HG03378 (cell line): ENCODE results near the gene PDZD7.

Experiments
- ATAC-seq: cut with Tn5 transposase; IDR thresholded peaks from one replicate; pipeline ENCODE4 v1.9.1; 2021; ENCODE audit warnings: mild to moderate bottlenecking, moderate library complexity; ENCODE audit not compliant: unreplicated experiment

Gene PDZD7

DNA sequence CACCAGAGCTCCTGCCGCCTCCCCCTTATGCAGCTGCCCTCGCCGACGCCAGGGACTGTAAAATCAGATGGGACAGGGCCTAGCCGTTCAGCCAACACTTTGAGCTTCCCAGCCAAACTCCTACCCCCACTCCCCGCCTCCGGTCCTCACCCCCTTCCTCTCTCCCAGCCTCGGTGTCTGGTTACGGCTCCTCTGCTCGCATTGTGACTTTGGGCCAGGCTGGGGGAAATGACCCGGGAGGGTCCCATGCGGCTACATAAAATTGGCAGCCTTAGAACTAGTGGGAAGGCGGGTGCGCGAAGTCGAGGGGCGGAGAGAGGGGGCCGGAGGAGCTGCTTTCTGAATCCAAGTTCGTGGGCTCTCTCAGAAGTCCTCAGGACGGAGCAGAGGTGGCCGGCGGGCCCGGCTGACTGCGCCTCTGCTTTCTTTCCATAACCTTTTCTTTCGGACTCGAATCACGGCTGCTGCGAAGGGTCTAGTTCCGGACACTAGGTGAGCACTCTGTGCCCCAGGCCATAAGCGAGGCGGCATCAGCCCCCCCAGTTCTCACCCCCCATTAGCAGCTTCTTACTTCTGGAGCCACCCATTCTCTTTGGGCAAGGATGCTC lies 30.8 kb upstream of the PDZD7 start, which contains the start of gene KAZALD1:
TSS of gene KAZALD1 (plus strand) at position 366 of the 608 bp plus-strand sequence. CDS start 604 bp downstream, outside the sequence.
- ATAC-seq = no peak

DNA sequence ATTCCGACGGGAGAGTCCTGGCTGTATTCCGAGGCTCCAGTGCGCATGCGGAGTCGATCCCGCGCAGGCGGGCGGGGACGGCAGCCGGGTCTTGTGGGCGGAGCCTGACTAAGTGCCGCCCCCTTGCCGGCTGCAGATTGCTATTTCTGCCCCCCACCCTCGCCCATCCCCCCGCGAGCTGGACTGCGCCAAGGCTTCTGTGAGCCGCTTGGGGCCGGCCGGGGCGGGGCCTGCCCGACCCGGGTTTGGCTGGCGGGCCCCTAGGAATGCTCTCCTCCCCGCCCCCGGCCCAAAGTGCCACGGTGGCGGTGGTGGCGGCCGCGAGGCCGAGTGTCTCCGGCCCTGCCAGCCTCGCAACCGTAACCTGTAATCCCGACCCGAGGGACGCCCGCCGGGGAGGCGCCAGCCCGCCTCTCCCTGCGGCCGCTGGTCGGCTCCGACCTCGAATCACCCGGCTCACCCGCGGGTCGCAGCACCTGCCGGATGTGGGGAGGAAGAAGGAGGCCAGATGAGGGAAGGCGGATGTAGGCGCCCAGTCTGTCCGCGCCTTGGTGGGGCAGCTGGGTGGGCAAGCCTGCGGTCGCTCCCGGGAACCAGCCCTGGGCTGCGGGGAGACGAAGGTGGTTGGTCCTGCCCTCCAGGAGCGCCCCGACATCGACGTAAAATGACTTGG lies 30.2 kb upstream of the PDZD7 start:
- ATAC-seq = peak; percentile 48

DNA sequence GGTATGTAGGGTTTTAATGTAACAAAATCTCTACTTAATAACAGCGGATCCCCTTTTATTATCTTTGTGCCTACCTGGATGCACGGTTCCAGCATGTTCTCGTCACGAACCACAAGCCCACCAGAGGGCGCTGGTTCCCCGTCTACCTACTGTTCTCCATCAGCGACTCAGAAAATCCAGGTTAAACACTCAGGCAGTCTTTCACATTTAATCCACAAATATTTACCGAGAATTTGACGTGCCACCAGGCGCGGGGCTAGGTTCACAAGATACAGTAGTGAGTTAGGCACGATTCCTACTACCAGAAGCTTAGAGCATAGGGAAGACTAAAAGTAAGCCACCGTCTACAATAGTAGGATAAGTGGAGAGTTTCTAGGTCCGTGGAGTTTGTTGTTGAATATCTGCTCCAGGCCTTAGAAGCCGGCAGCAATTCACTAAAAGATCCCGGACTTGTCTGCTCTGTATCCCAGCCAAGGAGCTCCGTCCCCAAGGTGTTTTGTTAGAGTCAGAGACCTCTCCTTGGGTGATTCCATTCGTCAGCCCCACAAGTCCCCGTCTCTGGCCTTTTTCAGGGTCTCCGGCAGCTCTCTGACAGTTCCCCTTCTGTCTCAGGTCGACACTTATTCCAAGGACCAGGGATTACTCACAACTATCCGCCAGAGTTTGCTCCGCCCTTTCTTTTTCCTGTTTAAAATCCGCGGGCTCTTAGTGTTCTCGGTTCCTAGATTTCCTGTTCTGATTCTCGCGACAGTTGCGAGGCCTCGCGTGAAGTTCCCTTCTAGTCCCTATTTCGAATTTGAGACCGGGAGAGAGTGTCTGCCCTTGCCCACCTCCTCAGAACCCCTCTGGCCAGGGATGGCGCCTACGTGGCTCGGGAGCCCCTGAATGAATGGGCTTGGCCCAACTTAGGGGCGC lies 29.4 kb upstream of the PDZD7 start:
- ATAC-seq = peak; percentile 45

DNA sequence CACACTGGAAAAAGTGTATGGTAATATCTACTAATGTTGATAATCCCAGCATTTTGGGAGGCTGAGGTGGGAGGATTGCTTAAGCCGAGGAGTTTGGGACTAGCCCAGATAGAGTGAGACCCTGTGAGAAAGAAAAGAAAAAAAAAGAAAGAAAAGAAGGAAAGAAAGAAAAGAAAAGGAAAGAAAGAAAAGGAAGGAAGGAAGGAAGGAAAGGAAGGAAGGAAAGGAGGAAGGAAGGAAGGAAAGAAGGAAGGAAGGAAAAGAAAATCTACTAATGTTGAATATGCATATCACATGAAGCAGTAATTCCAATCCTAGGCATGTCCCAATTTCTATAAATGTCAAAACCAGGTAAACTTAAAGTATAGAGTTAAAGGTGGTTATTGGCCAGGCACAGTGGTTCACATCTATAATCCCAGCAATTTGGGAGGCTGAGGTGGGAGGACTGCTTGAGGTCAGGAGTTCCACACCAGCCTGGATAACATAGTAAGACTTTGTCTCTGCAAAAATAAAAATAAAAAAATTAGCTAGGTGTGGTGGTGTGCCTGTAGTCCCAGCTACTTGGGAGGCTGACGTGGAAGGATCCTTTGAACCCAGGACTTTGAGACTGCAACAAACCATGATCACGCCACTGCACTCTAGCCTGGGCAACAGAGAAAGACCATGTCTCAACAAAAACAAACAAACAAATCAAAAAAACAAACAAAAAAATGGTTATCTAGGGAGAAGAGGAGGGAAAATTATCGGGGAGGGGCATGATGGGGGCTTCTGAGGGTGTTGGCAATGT lies 25.6 kb upstream of the PDZD7 start:
- ATAC-seq = no peak

DNA sequence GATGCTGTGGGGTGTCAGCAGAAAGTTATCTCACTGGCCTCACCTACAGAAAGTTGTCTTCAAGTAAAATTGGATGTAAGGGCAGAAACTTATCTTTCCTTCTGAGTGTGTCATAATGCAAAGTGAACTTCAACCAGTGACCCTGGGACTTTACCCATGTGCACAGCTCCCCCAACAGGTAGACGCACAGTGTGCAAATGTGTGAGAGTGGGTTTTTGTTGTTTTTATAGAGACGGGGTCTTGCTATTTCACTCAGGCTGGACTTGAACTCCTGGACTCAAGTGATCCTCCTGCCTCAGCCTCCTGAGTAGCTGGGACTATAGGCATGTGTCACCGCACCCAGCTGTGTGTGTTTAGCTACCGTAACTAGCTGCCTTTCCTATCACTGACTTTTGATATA lies 24.5 kb upstream of the PDZD7 start:
- no peak for ATAC-seq

DNA sequence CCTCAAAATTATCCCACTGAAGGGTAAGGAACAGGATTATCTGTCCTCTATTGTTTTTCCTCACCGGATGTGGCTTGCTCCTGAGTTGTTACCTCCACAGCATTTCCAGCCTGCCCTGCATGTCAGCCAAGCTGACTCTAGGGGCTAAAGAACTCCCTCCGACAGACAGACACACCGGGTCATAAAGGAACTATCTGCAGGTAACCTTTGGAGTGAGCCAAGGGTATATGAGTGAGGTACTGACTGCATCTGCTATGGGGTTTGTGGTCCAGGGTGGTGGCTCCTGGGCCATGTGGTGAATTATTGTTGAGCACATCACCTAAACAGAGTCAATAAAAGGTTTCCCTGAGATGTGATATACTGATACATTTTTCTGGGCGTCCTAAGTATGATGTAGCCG lies 23.9 kb upstream of the PDZD7 start:
- no peak for ATAC-seq

DNA sequence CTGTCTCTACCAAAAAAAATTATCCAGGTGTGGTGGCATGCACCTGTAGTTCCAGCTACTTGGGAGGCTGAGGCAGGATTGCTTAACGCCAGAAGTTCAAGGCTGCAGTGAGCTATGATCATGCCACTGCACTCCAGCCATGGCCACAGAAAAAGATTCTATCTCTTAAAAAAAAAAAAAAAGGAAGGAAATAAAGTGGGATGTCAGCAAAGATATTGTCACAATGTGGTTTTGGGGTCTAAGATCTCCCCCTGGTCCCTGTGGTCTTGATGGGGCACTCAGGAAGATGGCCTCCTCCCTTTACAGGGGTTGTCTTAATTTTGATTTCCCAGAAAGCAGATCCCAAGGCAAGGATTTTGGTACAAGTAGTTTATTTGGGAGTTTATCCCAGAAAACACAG lies 23.4 kb upstream of the PDZD7 start:
- ATAC-seq = no peak

DNA sequence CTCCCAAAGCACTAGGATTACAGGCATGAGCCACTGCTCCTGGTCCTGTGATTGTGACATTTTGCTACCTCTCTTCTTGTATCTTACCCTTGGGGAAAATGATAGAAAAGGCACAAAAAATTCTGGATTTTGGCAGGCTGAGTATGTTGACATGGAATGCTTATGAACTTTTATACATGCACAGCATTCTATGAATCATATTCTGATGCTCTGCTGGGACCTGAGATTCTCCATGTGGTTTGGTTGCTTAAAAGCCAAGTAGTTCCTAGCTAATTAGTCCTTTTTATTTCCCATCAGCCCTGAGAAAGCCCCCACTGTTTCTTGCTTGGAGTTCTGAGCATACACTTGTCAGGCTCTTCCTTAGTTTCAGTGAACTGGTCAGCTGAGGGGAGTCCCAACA lies 22.6 kb upstream of the PDZD7 start:
- ATAC-seq = no peak

DNA sequence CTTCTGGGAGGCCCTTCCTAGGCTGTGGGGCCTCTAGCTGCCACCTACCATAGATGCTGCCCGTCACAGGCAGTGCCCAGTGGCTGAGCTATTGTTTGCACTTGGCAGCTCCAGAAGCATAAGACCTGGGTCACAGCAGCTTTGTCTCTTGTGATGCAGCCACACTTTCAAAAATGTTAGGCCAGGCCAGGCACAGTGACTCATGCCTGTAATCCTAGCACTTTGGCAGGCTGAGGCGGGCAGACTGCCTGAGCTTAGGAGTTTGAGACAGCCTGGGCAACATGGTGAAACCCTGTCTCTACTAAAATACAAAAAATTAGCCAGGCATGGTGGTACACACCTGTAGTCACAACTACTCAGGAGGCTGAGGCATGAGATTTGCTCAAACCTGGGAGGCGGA lies 21.4 kb upstream of the PDZD7 start:
- no peak for ATAC-seq

DNA sequence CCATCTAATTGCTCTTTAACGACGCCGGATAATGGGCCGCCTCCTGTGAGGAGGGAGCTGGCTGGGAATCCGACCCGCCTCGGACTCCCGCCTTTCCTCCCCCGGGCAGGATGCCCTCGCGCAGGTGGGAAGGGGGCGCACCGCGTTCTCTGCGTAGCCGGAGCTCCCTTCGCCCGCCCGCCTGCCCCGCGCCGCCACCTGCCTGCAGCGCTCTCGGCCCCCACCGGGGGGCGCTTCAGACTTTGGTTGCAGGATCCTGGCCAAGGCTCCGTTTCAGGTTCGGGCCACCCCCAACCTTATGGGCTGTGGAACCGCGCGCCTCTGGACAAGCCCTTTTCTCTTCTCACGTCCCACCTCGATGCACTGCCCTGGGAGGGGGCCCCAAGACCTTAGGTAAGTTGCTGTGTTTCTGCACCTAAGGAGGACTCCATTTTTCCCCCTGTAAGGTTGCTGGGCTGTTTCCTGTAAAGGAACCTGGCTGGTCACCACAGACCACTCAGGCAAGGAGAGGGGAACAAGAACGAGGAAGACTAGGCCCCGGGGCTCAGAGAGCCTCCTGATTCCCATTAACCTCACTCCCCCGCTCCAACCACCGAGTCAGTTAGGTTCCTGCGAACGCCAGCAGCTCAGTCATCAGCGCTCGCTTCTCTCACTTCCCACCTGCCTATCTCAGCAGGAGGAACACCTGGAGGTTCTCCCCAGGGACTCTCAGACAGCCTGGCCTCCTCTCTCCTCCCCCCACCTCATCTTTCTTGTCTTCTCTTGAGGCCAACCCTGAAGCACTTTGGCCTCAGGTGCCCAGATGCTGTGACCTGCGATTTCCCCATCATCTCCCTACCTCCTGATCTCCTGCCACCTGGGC lies 19.5 kb upstream of the PDZD7 start:
- no peak for ATAC-seq

DNA sequence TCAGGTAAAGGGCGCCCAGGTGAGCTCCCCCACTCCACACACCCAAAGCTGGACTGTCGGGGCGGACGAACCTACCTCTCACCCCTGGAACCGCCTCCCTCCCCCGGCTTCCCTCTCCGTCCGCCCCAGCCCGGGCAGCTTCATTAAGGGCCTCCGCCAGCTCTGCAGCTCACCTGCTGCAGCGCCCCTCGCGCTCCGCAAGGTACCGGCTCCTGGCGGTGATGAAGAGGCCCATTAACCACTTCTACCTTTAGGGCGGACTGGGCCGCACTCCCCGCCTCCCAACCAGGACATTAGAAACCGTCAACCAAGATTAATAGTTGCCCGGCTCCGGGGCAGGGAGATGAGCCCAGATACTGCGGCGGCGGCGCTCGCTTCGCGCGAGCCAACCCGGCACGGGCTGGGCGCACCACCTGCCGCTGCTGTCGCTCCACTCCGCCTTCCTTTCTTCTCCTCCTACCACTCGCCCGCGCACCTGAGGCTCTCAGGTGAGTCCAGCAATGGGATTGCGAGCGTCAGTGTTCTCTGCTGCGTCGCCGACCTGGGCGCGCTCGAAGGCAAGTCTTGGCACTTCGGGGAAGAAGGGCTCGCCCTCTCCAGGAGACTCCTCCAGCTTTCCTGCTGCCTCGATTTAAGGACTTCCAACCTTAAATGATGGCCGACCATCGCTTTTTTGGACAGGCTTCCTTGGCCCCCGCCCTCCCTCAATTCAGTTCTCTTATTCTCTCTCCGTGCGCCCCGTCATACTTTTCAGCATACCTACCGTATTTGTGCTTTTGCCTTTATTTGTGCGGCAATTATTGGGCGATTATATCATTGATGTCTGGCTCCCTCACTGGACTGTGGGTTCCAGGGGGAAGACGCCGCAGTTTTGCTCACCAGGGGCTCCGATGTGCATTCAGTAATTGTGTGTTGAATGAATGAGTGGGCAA lies 17.3 kb upstream of the PDZD7 start:
- ATAC-seq = no peak

DNA sequence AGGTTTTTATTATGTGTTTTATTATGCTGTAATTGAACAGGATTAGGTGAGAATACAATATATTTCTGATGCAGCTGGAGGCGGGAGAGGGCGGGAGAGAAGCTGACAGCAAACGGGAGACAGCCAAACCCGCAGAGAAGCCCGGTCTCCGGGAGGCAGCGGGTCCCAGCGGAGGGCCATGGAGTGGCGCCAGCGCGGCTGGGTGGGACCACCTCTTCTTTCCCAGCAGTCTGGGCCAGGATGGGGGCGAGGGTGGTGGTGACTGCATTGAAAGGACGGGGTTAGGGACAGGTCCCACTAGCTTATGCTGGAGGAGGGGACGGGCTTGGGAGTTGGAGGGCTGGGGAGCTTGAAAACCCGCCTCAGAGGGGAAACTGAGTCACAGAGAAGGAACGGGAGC lies 16.3 kb upstream of the PDZD7 start:
- ATAC-seq = no peak

DNA sequence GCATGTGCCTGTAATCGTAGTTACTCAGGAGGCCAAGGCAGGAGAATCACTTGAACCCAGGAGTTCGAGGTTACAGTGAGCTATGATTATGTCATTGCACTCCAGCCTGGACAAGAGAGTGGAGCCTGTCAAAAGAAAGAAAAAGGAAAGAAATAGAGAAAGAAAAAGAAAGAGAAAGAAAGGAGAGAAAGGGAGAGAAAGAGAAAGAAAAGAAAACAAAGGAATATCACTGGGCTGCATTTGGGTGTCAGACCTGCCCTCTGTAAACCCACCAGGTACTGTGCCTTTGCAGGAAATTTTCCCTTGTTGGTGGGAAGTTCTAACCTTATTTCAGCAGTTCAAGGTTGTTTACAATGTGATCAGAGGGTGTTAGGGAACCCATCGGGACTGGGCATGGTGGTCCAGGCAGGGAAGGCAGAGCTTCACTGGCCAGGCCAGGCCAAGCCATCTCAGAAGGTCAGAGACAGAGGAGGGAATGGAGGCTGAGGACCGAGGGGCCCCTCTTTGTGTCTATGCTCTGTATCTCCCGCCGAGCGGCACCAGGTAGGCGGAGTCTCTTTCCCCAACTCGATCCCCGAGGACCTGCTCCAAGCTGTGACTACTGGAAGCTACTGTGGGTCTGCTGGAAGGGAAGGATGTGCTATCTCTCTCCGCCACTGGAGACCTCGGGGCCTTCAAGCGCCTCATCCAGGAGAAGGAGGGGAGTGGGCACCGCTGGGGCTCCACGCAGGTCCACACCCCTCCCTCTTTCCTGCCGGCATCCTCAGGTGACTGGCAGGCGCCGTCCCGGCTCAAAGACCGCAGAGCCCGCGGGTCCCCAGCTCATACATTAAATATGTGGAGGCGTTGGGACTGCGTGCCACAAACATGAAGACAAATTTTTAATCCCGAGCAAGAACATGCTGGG lies 15.7 kb upstream of the PDZD7 start:
- ATAC-seq = no peak

DNA sequence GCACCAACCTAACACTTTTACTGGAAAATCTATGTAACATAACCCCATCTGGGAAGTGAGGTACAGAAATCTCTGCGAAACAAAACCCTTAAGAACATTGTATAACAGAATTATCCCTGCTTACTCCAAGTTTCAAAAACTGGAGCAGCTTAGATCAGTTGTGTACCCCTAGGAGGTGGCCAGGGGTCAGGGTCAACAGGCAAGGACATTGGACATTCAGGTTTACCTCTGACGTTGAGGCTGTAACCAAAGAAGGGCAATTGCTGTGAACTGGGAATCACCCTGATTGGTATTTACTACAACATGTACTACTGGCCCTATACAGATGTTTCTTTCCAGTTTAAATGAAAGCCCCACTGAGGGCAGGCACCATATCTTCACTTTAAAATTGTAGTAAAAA lies 13.2 kb upstream of the PDZD7 start:
- ATAC-seq = no peak

DNA sequence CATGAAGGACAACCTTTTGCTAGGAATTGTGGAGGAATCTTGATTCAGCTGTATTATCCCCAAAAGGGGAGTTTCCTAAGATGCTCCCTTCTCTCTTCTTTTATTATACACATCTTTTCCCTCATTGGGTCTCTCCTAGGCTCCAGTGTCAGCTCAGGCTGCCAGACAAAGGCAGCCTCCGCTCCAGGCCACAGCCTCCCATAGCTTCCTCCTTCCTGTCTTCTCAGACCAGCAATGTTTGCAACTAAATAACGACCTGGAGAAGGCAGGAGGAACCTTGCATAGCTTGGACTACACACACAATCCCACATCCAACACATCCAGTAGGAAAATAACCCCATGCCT lies 12.4 kb upstream of the PDZD7 start:
- ATAC-seq = no peak

DNA sequence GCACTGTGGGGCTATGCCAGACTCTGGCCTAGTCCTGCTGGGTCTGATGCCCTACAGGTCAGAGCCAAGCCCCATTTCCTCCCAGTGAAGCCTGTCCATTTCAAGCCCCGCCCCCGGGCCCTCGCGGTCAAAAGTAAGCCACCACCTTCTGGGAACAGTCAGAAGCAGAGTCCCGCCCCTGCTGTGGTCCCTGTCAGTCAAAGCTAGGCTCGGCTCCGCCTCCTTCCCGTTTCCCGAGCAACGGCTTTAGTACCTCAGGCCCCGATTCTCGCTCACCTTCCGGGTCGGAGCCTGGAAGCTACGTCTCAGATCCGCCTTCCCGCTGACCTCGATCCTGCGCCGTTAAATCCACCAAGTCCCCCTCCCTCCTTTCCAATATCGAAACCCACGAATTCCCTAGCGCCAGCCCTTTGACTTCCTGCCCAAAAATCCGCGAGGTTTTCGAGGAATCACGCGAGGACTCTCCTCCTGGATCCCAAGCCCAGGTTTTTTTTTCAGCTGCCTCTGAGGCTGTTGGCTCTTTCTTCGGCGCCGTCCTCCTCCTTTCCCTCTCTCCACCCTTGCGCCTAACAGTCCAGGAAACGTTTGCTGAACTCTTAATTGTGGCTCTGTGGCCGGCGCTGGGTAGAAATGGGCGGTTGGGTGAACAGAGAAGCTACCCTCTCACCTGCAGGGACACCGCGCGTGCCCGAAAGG lies 11.9 kb upstream of the PDZD7 start:
- peak; percentile 79 for ATAC-seq

DNA sequence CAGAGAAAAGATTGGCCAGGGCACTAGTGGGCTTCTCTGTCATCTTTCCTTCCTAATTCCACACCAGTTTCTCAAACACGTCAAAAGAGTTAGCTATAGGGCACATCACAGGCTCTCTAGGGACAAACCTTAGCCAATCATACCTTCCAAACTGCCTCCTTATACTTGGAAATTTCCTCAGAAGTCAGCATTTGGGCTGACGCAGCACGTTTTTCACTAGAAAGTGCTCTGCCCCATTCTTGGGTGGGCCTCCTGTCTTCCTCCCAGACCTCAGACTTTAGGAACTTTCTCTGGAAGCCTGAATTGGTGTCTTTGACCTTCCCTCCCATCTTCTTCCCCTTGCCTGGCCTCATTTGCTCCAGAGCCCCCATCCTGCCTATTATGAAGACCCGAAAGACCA lies 11.2 kb upstream of the PDZD7 start:
- no peak for ATAC-seq
